Neural progenitor cell (in vitro differentiated cells): ENCODE data around the gene LRBA.
"Not testable (repeated sequence)": the region's sequence is repeated elsewhere in the genome, so short reads cannot be mapped to it uniquely, and the experiment has no call there.

Experiments
- EZH2phosphoT487 ChIP-seq: fragments of 200-600 bp; sonication (generic); IDR thresholded peaks from 2 replicates; pipeline ENCODE4 v1.6.1; 2017; ENCODE audit warnings: antibody characterized with exemption
- TF ChIP-seq, protein P1 (sequence below): fragments of 200-600 bp; sonication (generic); IDR thresholded peaks from 2 replicates; pipeline ENCODE4 v1.5.1; 2017; ENCODE audit warnings: antibody characterized with exemption, mild to moderate bottlenecking

GRCh38 chr4:150918562-150918961 lies 96.5 kb downstream of the LRBA start:
- TF ChIP-seq, protein P1, sequence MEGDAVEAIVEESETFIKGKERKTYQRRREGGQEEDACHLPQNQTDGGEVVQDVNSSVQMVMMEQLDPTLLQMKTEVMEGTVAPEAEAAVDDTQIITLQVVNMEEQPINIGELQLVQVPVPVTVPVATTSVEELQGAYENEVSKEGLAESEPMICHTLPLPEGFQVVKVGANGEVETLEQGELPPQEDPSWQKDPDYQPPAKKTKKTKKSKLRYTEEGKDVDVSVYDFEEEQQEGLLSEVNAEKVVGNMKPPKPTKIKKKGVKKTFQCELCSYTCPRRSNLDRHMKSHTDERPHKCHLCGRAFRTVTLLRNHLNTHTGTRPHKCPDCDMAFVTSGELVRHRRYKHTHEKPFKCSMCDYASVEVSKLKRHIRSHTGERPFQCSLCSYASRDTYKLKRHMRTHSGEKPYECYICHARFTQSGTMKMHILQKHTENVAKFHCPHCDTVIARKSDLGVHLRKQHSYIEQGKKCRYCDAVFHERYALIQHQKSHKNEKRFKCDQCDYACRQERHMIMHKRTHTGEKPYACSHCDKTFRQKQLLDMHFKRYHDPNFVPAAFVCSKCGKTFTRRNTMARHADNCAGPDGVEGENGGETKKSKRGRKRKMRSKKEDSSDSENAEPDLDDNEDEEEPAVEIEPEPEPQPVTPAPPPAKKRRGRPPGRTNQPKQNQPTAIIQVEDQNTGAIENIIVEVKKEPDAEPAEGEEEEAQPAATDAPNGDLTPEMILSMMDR: not testable (repeated sequence)
- TF ChIP-seq EZH2phosphoT487: not testable (repeated sequence)
